GM19240 (cell line): ENCODE measurements around the gene VTI1A.
"Not testable (repeated sequence)": the region's sequence is repeated elsewhere in the genome, so short reads cannot be mapped to it uniquely, and the experiment has no call there.

Experiments used
- DNase-seq: peaks from one replicate; pipeline ENCODE4 v3.0.0; 2011; ENCODE audit warnings: low spot score; ENCODE audit not compliant: insufficient read length

VTI1A gene

GRCh38 chr10:112587729-112588128 is 140.7 kb downstream of the VTI1A start:
- DNase-seq: no peak

- DNase-seq: no peak
Observed at GRCh38 chr10:112588225-112588990, 141.4 kb downstream of the VTI1A start.

- DNase-seq: no peak
Observed at GRCh38 chr10:112589081-112589480, 142.1 kb downstream of the VTI1A start.

GRCh38 chr10:112590786-112591185 is 143.8 kb downstream of the VTI1A start:
- not testable (repeated sequence) for DNase-seq

GRCh38 chr10:112593023-112593422 is 146.0 kb downstream of the VTI1A start:
- DNase-seq: no peak

- DNase-seq: no peak
Observed at GRCh38 chr10:112601214-112602090, 154.4 kb downstream of the VTI1A start.

- no peak for DNase-seq
Observed at GRCh38 chr10:112603062-112603461, 156.0 kb downstream of the VTI1A start.

GRCh38 chr10:112605063-112605462 is 158.0 kb downstream of the VTI1A start:
- no peak for DNase-seq

GRCh38 chr10:112607506-112607905 is 160.5 kb downstream of the VTI1A start:
- no peak for DNase-seq

- no peak for DNase-seq
Observed at GRCh38 chr10:112613620-112614019, 166.6 kb downstream of the VTI1A start.

GRCh38 chr10:112614072-112614471 is 167.1 kb downstream of the VTI1A start:
- DNase-seq: no peak

GRCh38 chr10:112614586-112614985 is 167.6 kb downstream of the VTI1A start:
- no peak for DNase-seq

- DNase-seq: no peak
Observed at GRCh38 chr10:112615269-112615668, 168.3 kb downstream of the VTI1A start.

GRCh38 chr10:112616647-112617046 is 169.6 kb downstream of the VTI1A start:
- no peak for DNase-seq

- no peak for DNase-seq
Observed at GRCh38 chr10:112618814-112619213, 171.8 kb downstream of the VTI1A start.

GRCh38 chr10:112619556-112619955 is 172.5 kb downstream of the VTI1A start:
- no peak for DNase-seq

GRCh38 chr10:112622786-112623185 is 175.8 kb downstream of the VTI1A start:
- no peak for DNase-seq

- DNase-seq: no peak
Observed at GRCh38 chr10:112624546-112625048, 177.6 kb downstream of the VTI1A start.

- no peak for DNase-seq
Observed at GRCh38 chr10:112628951-112629609, 182.1 kb downstream of the VTI1A start.

- DNase-seq: no peak
Observed at GRCh38 chr10:112631501-112632400, 184.7 kb downstream of the VTI1A start.
